GM19467 (cell line): ENCODE measurements around the gene NCLN.
"Not testable (repeated sequence)": the region's sequence is repeated elsewhere in the genome, so short reads cannot be mapped to it uniquely, and the experiment has no call there.

ENCODE experiments used
- ATAC-seq: cut with Tn5 transposase; IDR thresholded peaks from one replicate; pipeline ENCODE4 v1.9.1; 2021; ENCODE audit warnings: mild to moderate bottlenecking, moderate library complexity; ENCODE audit not compliant: unreplicated experiment

NCLN gene

GRCh38 chr19:3154957-3155736 is 30.6 kb upstream of the NCLN start:
- ATAC-seq = peak; percentile 61

GRCh38 chr19:3157096-3157845 is 28.5 kb upstream of the NCLN start:
- ATAC-seq = no peak

- no peak for ATAC-seq
These were observed 26.2 kb upstream of the NCLN start for GRCh38 chr19:3159565-3159964.

GRCh38 chr19:3160219-3160618 is 25.5 kb upstream of the NCLN start:
- ATAC-seq = no peak

- ATAC-seq = no peak
These were observed 24.3 kb upstream of the NCLN start for GRCh38 chr19:3161453-3161852.

GRCh38 chr19:3162418-3163229 is 23.1 kb upstream of the NCLN start:
- ATAC-seq = no peak

- no peak for ATAC-seq
These were observed 22.4 kb upstream of the NCLN start for GRCh38 chr19:3163230-3163886.

GRCh38 chr19:3163943-3164342 is 21.8 kb upstream of the NCLN start:
- no peak for ATAC-seq

- ATAC-seq = no peak
These were observed 18.0 kb upstream of the NCLN start for GRCh38 chr19:3167533-3168272.

- no peak for ATAC-seq
These were observed 13.6 kb upstream of the NCLN start for GRCh38 chr19:3171894-3172672.

- ATAC-seq = not testable (repeated sequence)
These were observed 13.1 kb upstream of the NCLN start for GRCh38 chr19:3172673-3173000.

GRCh38 chr19:3175781-3176714 is 9.7 kb upstream of the NCLN start:
- no peak for ATAC-seq

GRCh38 chr19:3176715-3177501 is 8.8 kb upstream of the NCLN start:
- no peak for ATAC-seq

GRCh38 chr19:3178377-3178972 is 7.3 kb upstream of the NCLN start, which contains the start of gene S1PR4:
TSS of gene S1PR4 (plus strand) at chr19:3178769. CDS start at chr19:3178793, 24 bp downstream.
- ATAC-seq = no peak

GRCh38 chr19:3178973-3179738 is 6.6 kb upstream of the NCLN start:
- no peak for ATAC-seq

- no peak for ATAC-seq
These were observed 5.9 kb upstream of the NCLN start for GRCh38 chr19:3179739-3180293.
